CD4-positive, CD25-positive, alpha-beta regulatory T cell (primary cell): Measurements from ENCODE around the gene ARF1. TPM values are rescaled to one million over a fixed set of nuclear protein-coding genes. Genes with fewer than 3 reads are reported as not detected.

Experiments used
- ATAC-seq, 2 donors: fragments of 150-1000 bp; cut with Tn5 transposase; one replicate each; pipeline ENCODE4 v1.10.0; 2021; ENCODE audit warnings: low read depth in 2 of 2, moderate number of reproducible peaks in 2 of 2, moderate library complexity in 1 of 2
- DNase-seq, 3 donors: peaks; one replicate each; pipeline versions ENCODE4 v3.0.0 to v3.0.0-alpha.2; 2012 to 2022; ENCODE audit warnings: mixed read lengths in 1 of 3
- H3K27ac ChIP-seq: one replicate; pipeline ENCODE4 v1.7.0; 2013; ENCODE audit warnings: mild to moderate bottlenecking, low read length; ENCODE audit not compliant: insufficient read depth, poor library complexity, severe bottlenecking
- H3K27me3 ChIP-seq: one replicate; pipeline ENCODE4 v1.7.0; 2013; ENCODE audit warnings: low read length; ENCODE audit not compliant: control insufficient read depth, insufficient read depth
- H3K36me3 ChIP-seq: one replicate; pipeline ENCODE4 v1.7.0; 2013; ENCODE audit warnings: mild to moderate bottlenecking, low read length, moderate library complexity; ENCODE audit not compliant: control insufficient read depth, insufficient read depth
- H3K4me1 ChIP-seq: 2 replicates; pipeline ENCODE4 v1.7.0; 2013; ENCODE audit warnings: mild to moderate bottlenecking, low read length; ENCODE audit not compliant: insufficient read depth, control insufficient read depth, poor library complexity, severe bottlenecking
- H3K4me3 ChIP-seq: one replicate; pipeline ENCODE4 v1.7.0; 2013; ENCODE audit warnings: low read depth, mild to moderate bottlenecking, low read length, moderate library complexity
- H3K9me3 ChIP-seq, 2 experiments: 1 replicate in 1 of 2; 2 replicates in 1 of 2; pipeline ENCODE4 v1.7.0; 2013; ENCODE audit warnings: low read length in 2 of 2, mild to moderate bottlenecking in 1 of 2, moderate library complexity in 1 of 2; ENCODE audit not compliant: control insufficient read depth in 2 of 2
- H3K27ac Mint-ChIP-seq, 3 donors: one replicate each; pipeline ENCODE4 v1.8.0; 2020 to 2022; ENCODE audit warnings: mild to moderate bottlenecking in 3 of 3, mixed read lengths in 3 of 3, moderate library complexity in 2 of 3
- H3K27me3 Mint-ChIP-seq: one replicate; pipeline ENCODE4 v1.8.0; 2022; ENCODE audit warnings: mild to moderate bottlenecking, mixed read lengths
- H3K36me3 Mint-ChIP-seq: one replicate; pipeline ENCODE4 v1.8.0; 2020; ENCODE audit warnings: mixed read lengths
- H3K4me1 Mint-ChIP-seq, 4 donors: one replicate each; pipeline ENCODE4 v1.8.0; 2020 to 2022; ENCODE audit warnings: mixed read lengths in 4 of 4, mild to moderate bottlenecking in 1 of 4
- H3K4me3 Mint-ChIP-seq, 4 donors: one replicate each; pipeline ENCODE4 v1.8.0; 2020 to 2022; ENCODE audit warnings: mild to moderate bottlenecking in 4 of 4, mixed read lengths in 4 of 4, moderate library complexity in 3 of 4
- H3K9me3 Mint-ChIP-seq, 7 donors: one replicate each; pipeline ENCODE4 v1.8.0; 2020 to 2022; ENCODE audit warnings: mixed read lengths in 7 of 7, mild to moderate bottlenecking in 3 of 7, moderate library complexity in 2 of 7
- polyA plus RNA-seq, 4 donors: library from polyadenylated mRNA; unstranded; fragments of 300-500 nt; fragmentation: Illumina TruSeq; gene quantifications; one replicate each; pipeline ENCODE4 v1.2.3, GENCODE V29; 2021
- total RNA-seq: library from RNA; stranded (reverse); gene quantifications from one replicate; pipeline ENCODE4 v1.2.3, GENCODE V29; 2022

The ARF1 gene
- total and polyA plus RNA-seq, 5 donors from 2014 or later = 335 to 517 (median 476) TPM

- Mint-ChIP-seq H3K9me3 (peaks cover 0 to 4% (median 0%) of the 10 kb centered on the region in 7 donors), H3K4me1 (peaks cover 0 to 4% (median 1%) of the 10 kb centered on the region in 4 donors), H3K4me3 (peak overlapping the region in 1 of 4 donors; percentile 35), H3K36me3 (no peaks in the 10 kb centered on the region), H3K27ac (peak overlapping the region in 1 of 3 donors; percentile 16), H3K27me3 (peaks cover 30% of the 10 kb centered on the region)
- no peaks in the 10 kb centered on the region for H3K9me3 ChIP-seq
- H3K4me3 ChIP-seq = no peak overlapping the region
- ATAC-seq = no peak
- no peak overlapping the region for H3K27ac ChIP-seq
- H3K4me1 ChIP-seq = no peaks in the 10 kb centered on the region
- H3K27me3 ChIP-seq = peaks cover 2% of the 10 kb centered on the region
- H3K36me3 ChIP-seq = no peaks in the 10 kb centered on the region
- DNase-seq = no peak
Measured at GRCh38 chr1:228120857-228121489, 38.5 kb downstream of the ARF1 start.

- Mint-ChIP-seq H3K36me3 (no peaks in the 10 kb centered on the region), H3K27ac (no peak overlapping the region), H3K4me3 (no peak overlapping the region), H3K9me3 (peaks cover 0 to 4% (median 0%) of the 10 kb centered on the region in 7 donors), H3K27me3 (peaks cover 46% of the 10 kb centered on the region), H3K4me1 (peaks cover 0 to 4% (median 1%) of the 10 kb centered on the region in 4 donors)
- Histone ChIP-seq H3K27ac (no peak overlapping the region), H3K4me1 (no peaks in the 10 kb centered on the region), H3K27me3 (peaks cover 2% of the 10 kb centered on the region), H3K9me3 (no peaks in the 10 kb centered on the region), H3K36me3 (no peaks in the 10 kb centered on the region), H3K4me3 (no peak overlapping the region)
- ATAC-seq (no peak), DNase-seq (no peak)
Measured at GRCh38 chr1:228122921-228123441, 40.5 kb downstream of the ARF1 start.

GRCh38 chr1:228123505-228123904, 41.0 kb downstream of the ARF1 start:
- ATAC-seq (no peak), DNase-seq (no peak)
- Mint-ChIP-seq H3K9me3 (peaks cover 0 to 4% (median 0%) of the 10 kb centered on the region in 7 donors), H3K4me1 (peaks cover 0 to 4% (median 1%) of the 10 kb centered on the region in 4 donors), H3K27me3 (peaks cover 51% of the 10 kb centered on the region), H3K27ac (no peak overlapping the region), H3K4me3 (no peak overlapping the region), H3K36me3 (no peaks in the 10 kb centered on the region)
- H3K27me3 ChIP-seq = peaks cover 2% of the 10 kb centered on the region
- no peaks in the 10 kb centered on the region for H3K36me3 ChIP-seq
- no peak overlapping the region for H3K4me3 ChIP-seq
- no peaks in the 10 kb centered on the region for H3K4me1 ChIP-seq
- H3K9me3 ChIP-seq = no peaks in the 10 kb centered on the region
- H3K27ac ChIP-seq = no peak overlapping the region

- H3K4me1 Mint-ChIP-seq = peaks cover 0 to 4% (median 1%) of the 10 kb centered on the region in 4 donors
- ATAC-seq (no peak), DNase-seq (no peak)
Measured at GRCh38 chr1:228125185-228125584, 42.7 kb downstream of the ARF1 start.

GRCh38 chr1:228131766-228132165, 49.3 kb downstream of the ARF1 start:
- H3K36me3 ChIP-seq = no peaks in the 10 kb centered on the region
- no peak overlapping the region for H3K4me3 ChIP-seq
- H3K9me3 Mint-ChIP-seq = no peaks in the 10 kb centered on the region
- no peaks in the 10 kb centered on the region for H3K36me3 Mint-ChIP-seq
- DNase-seq = no peak
- peaks cover 6% of the 10 kb centered on the region for H3K27me3 ChIP-seq
- H3K27ac ChIP-seq = no peak overlapping the region
- peaks cover 4% of the 10 kb centered on the region for H3K4me1 ChIP-seq
- ATAC-seq = no peak
- no peaks in the 10 kb centered on the region for H3K9me3 ChIP-seq
- no peak overlapping the region for H3K4me3 Mint-ChIP-seq
- peaks cover 69% of the 10 kb centered on the region for H3K27me3 Mint-ChIP-seq
- H3K27ac Mint-ChIP-seq = no peak overlapping the region
- peaks cover 2 to 8% (median 5%) of the 10 kb centered on the region in 4 donors for H3K4me1 Mint-ChIP-seq

More at GRCh38 chr1:228125185-228125584, 42.7 kb downstream of the ARF1 start:
- Histone ChIP-seq H3K36me3 (no peaks in the 10 kb centered on the region), H3K4me1 (no peaks in the 10 kb centered on the region), H3K27me3 (peaks cover 2% of the 10 kb centered on the region), H3K27ac (no peak overlapping the region), H3K9me3 (no peaks in the 10 kb centered on the region), H3K4me3 (no peak overlapping the region)
- Mint-ChIP-seq H3K4me3 (no peak overlapping the region), H3K27me3 (peaks cover 61% of the 10 kb centered on the region), H3K9me3 (peaks cover 0 to 4% (median 0%) of the 10 kb centered on the region in 7 donors), H3K27ac (no peak overlapping the region), H3K36me3 (no peaks in the 10 kb centered on the region)

GRCh38 chr1:228134591-228134990, 52.1 kb downstream of the ARF1 start:
- peaks cover 8% of the 10 kb centered on the region for H3K27me3 ChIP-seq
- ATAC-seq (no peak), DNase-seq (no peak)
- Mint-ChIP-seq H3K27ac (no peak overlapping the region), H3K9me3 (no peaks in the 10 kb centered on the region), H3K36me3 (no peaks in the 10 kb centered on the region), H3K27me3 (peaks cover 66% of the 10 kb centered on the region), H3K4me3 (no peak overlapping the region), H3K4me1 (peaks cover 3 to 11% (median 7%) of the 10 kb centered on the region in 4 donors)
- no peak overlapping the region for H3K27ac ChIP-seq
- H3K4me1 ChIP-seq = peaks cover 7% of the 10 kb centered on the region
- H3K9me3 ChIP-seq = no peaks in the 10 kb centered on the region
- no peak overlapping the region for H3K4me3 ChIP-seq
- H3K36me3 ChIP-seq = no peaks in the 10 kb centered on the region

- DNase-seq = no peak
- Mint-ChIP-seq H3K27ac (no peak overlapping the region), H3K9me3 (no peaks in the 10 kb centered on the region), H3K36me3 (no peaks in the 10 kb centered on the region), H3K27me3 (peaks cover 56% of the 10 kb centered on the region), H3K4me3 (peak overlapping the region in 2 of 4 donors; percentile 42 to 73), H3K4me1 (peaks cover 0 to 19% (median 5%) of the 10 kb centered on the region in 4 donors)
- H3K27ac ChIP-seq = no peak overlapping the region
- no peaks in the 10 kb centered on the region for H3K9me3 ChIP-seq
- H3K4me3 ChIP-seq = no peak overlapping the region
- H3K4me1 ChIP-seq = peaks cover 17% of the 10 kb centered on the region
- H3K27me3 ChIP-seq = peaks cover 8% of the 10 kb centered on the region
- H3K36me3 ChIP-seq = no peaks in the 10 kb centered on the region
- ATAC-seq = no peak
Measured at GRCh38 chr1:228136901-228137300, 54.4 kb downstream of the ARF1 start.
